ENCODE data around the gene COL23A1.

The COL23A1 gene

DNA sequence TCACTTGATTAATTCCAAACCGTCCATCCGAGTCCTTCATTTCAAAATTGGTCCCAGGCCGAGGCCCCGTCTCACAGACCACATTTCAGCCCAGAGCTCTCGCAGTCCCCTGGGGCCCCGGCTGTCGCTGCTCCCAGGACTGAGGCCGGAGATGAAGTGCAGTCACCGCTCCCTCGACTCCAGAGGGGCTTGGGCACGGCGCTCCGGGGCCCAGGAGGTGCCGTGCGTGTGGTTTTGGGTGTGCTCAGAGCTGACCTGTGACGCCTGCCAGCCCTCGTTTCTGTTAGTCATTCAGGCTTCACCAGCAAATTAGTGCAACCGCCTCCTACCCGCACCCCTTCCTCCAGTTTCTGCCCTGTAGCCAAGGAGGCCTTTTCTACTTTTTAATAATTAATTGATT lies 308.9 kb downstream of the COL23A1 start:
- no peak for DNase-seq (ENCODE audit: low read depth)

DNA sequence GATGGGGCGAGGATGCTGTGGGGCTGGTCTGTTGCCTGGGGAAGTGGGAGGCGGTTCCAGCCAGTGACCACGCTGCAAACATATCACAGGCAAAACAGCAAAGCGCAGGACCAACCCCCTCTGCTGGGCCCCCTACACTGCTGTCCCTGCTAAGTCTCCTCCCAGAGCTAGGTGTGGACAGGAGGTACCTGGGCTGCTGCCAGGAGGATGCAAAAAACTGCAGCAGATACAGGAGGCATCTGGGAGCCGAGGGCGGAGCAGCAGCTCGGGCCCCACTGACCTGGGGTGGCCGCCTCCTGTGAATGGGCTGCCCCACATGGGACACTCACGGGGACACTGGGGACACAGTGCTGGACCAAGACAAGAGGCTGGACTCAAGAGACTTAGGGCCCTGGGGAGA lies 309.6 kb downstream of the COL23A1 start:
- DNase-seq (ENCODE audit: low read depth) = no peak

DNA sequence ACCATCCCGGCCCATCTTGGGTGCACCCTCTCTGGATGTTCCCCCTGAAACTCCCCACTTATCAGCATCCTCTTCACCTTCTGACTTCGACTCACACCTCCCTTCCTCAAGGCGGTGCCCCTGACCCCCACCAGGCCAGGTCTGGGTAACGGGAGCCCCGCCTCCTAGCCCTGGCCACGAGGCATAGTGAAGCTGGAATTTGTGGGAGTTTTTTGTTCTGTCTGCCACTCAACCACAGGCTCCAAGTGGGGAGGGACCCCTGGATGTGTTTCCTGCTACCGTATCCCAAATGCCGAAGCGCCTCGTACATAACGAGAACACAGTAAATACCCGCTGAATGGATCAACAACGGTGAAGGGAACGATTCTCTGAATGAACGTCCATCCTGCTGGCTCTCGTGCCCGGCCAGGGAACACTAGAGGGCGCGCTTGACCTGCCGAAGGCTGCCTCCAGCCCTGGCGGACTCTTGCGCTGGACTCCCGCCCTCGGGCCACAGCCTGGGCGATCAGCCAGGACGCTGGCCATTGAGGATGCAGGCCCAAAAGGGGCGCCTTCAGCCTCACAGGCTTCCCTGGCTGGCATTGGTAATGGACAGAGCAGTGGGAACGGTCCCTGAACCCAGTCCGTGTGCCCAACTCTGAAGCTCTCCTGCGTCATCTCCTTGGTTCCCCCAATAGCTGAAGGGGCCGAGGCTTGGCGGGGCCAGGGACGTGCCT lies 310.3 kb downstream of the COL23A1 start:
- DNase-seq (ENCODE audit: low read depth) = no peak

DNA sequence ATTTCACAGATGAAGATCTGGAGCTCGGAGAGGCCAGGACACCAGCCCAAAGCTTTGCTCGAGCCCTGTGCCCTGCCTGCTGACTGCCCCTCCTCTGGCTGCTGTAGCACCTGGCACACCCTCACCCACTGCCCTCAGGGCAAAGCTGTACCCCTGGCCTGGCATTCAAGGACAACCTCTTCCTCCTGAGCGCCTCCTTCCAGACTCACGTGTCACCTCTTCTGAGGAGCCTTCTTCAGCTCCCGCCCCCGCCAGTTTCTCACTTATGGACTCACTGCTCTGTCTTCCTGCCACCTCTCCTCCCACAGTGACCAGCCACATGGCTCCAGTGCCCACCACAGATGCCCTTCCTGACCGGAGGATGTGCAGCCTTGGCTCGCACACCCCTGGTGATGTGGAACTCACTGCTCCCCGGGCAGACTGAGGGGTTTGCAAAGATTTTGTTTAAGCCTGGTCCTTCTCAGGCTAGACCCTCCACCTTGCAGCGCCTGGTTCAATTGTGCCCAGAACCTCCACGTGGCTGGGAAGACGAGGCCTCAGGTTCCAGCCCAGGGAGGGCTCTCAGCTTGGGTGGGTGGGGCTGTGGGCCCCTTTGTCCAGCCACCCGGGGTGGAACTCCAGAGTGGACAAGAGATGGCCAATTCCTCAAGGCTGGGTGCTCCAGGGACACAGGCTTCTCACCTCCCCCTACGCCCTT lies 311.0 kb downstream of the COL23A1 start:
- no peak for DNase-seq (ENCODE audit: low read depth)

DNA sequence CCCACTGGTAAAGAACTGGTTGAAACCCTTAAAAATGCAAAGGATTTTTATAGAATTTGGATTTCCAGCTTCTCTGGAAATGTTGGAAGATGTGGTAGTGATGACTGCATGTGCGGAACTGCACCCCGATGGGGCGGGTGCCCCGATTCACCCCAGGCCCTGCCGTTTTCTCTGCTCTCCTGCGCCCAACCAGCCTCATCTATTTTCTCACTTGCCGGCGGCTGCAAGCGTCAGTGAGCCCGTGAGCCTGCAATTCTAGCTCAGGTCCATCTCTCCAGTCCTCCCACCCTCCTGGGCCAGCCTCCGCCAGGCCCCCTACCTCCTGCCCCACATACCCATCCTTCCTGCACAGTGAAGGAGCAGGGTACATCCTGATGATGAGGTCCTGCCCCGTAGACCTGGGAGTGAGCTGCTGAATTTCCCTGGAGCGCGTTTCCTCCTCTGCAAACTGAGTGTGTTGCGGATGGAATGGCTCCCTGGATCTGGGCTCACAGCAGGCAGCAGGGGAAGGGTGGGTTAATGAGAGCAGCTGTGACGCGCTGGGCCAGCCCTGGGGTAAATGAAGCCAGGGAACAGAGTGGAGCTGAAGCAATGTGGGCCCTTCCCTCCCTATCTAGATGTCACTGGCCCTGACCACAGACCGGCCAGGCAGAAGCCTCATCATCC lies 311.7 kb downstream of the COL23A1 start:
- no peak for DNase-seq (ENCODE audit: low read depth)

DNA sequence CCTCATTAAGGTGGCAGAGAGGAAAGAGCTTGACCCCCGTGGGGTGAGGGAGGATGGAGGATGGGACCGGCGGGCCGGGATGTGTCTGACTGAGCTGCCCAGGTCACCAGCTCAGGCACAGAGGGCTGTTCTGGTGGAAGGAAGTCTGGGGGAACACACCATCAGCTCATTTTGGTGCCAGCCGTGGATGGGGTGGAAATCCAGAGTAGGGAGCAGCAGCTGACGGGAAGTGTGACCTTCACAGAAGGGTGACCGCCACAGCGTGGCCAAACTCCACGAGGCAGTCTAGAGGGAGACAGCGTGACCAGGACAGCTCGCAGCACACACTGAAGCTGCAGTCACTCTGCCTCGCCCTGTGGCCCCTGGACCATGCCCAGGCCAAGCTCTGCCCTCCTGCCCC lies 312.3 kb downstream of the COL23A1 start:
- DNase-seq (ENCODE audit: low read depth) = no peak

DNA sequence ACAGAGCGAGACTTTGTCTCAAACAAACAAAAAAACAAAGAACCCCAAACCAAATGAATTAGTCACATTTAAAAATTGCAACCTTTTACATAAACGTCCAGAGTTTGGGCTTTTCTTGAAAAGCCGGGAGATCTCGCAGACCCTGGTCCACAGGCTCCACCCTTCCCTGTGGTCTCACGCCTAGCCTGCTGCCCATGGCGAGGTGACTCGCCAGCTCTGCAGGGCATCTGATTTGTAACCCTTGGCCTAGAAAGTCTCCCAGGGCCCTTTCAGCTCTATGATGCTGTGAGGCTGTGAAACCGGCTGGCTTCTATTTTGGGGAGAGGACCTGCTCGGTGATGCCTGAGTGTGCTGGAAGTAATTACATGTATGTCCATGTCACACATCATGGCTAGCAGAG lies 312.8 kb downstream of the COL23A1 start:
- DNase-seq (ENCODE audit: low read depth) = no peak

DNA sequence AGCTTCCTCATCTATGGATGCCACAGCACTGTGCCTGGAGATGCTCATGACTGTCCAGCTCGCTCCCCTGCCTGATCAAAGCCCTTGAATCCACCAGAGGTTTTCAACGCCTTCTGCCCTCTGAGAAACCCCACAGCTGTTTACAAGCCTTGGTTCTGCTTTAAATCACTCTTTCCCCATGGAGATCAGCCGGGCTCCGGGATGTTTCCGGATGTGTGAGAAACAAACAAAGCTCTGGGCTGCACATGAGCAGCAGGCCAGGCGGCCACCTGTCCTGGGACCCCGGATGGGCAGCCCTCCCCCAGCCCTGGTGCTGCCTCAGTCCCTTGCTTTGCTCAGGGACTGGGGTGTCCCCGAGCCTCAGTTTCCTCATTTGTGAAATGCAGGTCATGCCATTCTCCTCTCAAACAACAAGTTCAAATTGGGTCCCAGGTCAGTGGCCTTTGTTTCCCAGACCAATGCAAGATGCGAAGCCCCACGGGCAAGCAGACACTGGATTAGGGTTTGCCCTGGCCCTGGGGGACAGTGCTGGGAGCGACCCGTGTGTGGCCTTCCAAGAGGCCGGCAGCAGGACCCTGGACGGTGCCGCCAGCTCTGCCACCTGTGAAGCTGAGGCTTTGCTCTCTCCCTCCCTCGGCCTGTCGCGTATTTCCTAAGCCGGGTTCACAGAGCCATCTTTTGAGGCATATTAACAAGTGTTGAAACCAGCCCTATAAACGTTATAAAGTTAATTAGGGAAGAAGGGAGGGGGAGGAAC lies 315.2 kb downstream of the COL23A1 start:
- no peak for DNase-seq (ENCODE audit: low read depth)

DNA sequence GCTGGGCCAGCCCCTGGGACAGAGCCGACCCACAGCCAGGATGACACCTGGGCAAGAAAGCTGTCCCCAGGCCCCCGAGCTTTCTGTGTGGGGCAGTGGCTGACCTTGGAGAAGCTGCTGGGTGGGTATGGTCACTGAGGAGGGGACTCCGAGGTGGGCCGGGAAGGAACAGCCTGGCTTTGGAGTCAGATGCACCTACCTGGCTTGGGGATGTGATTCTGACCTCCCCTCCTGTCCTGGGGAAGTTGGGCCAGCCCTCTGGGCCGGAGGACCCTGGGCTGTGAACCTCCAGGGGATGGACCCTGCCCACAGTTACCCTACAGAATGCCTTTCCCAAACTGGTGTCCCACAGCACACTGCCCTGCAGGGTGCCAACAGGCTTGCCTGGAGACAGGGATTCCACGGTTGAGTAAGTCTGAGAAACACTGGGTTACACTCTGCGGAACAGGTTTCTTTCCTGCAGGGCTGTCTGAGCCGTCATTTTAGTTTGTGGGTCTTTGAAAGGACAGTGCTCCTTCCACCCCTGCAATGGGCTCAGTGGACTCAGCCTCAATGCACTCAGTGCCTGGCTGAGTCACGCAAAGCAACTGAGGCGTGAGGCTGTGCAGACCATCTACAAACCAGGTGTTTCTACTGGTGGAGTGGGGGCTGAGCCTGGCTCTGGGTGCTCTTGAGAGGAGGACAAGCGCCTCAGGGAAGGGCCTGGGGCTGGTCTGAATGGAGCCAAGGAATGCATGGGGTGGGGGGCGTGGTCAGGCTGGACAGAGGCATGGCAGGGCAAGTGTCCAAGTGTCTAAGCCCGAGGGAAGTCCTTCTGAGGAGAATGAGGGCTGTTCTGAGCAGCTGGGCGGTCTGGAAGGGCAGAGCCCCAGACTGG lies 316.3 kb downstream of the COL23A1 start:
- DNase-seq (ENCODE audit: low read depth) = no peak

DNA sequence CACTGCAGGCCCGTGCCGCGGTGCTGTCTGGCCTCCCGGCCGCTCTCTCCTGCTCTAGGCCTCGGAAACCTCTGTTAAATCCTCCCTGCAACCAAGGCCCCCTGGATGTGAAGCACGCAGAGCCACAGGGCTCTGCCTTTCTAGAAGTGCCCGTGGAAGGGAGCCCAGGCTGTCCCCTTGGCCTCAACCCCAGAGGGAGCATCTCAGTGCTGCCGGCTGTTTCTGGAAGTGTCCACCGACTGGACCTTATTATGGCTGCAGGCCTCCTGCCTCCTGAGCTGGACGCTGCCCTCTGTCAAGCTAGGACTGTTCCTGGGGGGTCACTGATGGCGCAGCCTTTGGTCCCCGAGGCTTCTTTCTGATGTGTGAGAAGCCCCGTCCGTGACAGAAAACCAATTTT lies 317.2 kb downstream of the COL23A1 start:
- DNase-seq (ENCODE audit: low read depth) = no peak

DNA sequence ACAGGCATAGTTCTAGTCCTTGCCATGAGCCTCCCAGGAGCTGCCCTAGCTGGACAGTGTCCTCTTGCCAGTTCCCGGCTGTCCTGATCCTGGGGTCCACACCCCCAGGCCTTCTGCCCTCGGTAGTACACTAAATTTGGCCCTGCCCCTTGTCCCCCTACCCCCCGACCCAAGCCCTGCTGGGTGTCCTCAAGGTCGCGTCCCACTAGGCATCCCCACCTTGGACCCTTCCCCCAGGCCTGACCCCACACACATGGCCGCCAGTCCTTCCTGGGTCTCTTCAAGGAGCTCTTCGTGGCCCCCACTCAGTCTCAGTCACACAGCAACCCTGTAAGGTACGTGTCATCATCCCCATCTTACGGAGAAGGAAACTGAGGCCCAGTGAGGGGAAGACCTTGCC lies 317.6 kb downstream of the COL23A1 start:
- DNase-seq (ENCODE audit: low read depth) = no peak

DNA sequence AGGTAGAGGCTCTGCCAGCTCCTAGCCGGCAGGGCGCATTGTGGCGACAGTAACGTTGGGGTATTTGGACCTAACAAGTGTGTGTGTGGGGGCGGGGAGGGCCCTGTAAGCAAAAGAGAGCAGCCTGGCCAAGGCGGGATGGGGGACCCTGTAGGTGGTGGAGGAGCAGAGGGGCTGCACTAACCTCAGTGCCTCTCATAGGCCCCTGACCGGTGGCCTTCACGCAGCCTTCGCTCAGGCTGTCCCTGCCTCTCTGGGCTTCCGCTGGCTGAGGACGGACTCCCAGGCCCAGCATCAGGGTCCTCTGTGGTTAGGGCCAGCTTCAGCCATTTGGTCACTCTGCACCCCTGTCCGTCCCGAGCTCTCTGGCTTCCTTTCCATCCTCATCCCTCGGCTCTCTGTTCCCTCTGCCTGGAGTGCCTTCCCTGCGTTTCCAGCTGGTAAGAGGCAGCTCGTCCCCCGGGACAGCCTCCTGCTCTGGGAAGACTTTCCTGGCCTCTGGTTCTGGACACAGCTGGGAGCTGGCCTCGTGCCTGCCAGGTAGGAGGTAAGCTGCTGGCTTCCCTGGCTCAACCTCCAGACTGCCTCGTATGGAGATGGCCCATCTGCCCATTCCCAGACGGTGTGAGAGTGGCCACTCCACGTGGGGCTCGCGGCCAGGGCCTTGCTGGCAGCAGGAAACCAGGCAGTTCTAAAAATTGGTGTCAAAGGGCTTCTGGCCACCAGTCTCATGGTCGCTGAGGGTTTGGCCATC lies 318.3 kb downstream of the COL23A1 start:
- DNase-seq (ENCODE audit: low read depth) = no peak

DNA sequence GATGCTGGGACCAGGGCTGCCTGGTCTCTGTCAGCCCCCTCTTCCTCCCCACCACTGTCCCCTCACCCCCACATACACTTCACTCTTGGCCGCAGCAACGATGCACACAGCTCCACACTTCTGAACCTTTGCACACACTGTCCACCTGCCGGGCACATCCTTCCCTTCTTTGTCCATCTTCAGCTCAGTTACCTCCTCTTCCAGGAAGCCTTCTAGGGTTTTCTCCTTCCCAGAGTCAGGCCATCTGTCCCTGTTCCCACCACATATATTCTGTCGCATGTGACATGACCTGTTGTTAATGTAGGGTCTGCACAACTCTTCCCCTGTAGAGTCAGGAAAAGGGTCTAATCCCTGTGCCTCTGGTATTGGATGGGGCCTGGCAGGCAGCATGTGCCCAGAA lies 319.0 kb downstream of the COL23A1 start:
- DNase-seq (ENCODE audit: low read depth) = no peak

DNA sequence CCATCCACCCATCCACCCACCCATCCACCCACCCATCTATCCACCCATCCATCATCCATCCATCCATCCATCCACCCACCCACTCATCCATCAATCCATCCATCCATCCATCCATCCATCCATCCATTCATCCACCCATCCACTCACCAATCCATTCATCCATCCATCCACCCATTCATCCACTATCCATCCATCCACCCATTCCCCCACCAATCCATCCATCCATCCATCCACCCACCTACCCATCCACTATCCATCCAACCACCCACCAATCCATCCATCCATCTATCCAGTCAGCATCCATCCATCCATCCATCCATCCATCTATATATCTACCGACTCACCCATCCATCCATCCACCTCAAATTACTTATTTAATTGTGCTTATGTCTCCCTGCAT lies 320.7 kb downstream of the COL23A1 start:
- DNase-seq (ENCODE audit: low read depth) = no peak

DNA sequence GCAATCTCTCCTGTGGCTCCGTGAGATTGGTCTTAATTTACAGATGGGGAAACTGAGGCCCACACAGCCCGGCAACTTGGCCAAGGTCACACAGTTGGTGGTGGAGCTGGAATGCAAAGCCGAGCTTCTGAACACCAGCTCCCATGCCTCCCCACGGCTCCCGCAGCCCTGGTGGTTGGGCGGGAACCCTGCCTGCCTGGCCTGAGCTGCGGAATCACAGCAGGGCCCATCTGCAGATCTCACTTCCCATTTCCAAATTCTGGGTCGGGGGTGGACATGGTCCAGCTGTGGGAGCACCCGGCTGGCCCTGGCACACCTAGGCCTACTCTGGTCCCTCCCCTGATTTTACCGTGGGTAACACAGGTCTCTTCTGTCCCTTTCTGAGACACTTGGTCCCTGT lies 322.3 kb downstream of the COL23A1 start:
- DNase-seq (ENCODE audit: low read depth) = no peak

DNA sequence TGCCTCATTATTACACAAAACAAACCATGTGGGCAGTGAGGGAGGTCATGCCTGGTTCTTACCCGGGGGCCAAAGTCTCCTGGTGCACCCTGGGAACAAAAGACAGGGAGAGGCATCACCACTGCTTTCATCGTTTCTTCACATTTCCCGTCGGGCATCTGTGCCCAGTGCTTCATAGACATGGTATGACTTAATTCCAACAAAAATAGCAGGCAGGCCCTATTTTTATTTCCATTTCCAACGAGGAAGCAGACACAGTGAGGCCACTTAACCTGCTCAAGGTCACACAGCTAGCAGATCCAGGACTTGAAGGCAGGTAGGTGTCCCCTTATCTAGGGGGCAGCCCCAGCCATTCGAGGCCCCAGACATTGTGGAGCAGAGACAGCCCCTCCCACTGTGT lies 322.9 kb downstream of the COL23A1 start:
- no peak for DNase-seq (ENCODE audit: low read depth)

DNA sequence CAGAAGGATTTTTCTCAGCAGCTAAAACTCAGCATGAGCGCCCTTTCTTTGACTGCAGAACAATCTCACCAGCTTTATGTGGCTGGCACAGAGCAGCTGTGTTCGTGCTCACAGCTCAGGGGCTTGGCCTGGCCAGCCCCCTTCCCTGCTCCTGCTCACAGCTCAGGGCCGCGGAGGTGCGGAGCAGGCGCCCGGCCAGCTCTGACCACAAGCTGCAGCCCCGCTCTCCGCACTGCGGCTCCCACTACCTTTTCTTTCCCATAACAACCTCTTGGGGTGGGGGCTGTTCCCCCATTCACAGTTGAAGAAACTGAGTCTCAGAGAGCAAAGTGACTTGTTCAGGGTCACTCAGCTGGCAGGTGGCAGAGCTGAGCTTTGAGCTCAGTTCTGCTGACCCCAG lies 323.6 kb downstream of the COL23A1 start:
- DNase-seq (ENCODE audit: low read depth) = no peak

DNA sequence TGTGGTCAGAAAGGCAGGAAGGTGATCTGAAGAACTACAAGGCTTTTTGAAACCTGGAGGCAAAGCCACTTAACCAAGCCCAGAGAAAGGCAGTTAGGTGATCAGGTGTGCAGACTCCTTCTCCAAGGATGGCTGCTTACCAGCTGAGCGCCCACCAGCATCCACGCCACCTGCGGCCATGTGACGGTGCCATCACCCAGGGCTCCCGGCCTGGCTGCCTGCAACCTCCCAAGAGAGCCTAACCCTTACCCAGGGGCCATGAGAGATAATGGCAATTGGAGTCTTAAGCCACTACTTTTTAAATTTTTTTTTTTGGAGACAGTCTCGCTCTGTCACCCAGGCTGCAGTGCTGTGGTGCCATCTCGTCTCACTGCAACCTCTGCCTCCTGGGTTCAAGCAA lies 324.4 kb downstream of the COL23A1 start:
- DNase-seq (ENCODE audit: low read depth) = no peak

DNA sequence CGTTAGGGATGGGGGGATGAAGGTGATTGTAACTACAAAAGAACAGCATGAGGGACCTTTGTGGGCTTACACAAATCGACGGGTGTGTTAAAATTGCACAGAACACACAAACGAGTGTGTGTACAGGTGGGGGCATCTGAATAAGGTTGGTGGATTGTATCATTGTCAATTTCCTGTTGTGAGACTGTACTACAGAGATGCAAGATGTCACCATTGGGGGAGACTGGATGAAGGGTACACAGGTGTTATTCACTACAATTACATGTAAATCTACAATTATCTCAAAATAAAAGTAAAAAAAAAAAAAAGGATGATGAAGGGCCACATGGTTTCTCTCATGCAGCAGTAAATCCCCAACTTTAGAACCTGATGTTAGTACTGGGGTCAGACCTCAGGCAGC lies 326.1 kb downstream of the COL23A1 start:
- DNase-seq (ENCODE audit: low read depth) = no peak

DNA sequence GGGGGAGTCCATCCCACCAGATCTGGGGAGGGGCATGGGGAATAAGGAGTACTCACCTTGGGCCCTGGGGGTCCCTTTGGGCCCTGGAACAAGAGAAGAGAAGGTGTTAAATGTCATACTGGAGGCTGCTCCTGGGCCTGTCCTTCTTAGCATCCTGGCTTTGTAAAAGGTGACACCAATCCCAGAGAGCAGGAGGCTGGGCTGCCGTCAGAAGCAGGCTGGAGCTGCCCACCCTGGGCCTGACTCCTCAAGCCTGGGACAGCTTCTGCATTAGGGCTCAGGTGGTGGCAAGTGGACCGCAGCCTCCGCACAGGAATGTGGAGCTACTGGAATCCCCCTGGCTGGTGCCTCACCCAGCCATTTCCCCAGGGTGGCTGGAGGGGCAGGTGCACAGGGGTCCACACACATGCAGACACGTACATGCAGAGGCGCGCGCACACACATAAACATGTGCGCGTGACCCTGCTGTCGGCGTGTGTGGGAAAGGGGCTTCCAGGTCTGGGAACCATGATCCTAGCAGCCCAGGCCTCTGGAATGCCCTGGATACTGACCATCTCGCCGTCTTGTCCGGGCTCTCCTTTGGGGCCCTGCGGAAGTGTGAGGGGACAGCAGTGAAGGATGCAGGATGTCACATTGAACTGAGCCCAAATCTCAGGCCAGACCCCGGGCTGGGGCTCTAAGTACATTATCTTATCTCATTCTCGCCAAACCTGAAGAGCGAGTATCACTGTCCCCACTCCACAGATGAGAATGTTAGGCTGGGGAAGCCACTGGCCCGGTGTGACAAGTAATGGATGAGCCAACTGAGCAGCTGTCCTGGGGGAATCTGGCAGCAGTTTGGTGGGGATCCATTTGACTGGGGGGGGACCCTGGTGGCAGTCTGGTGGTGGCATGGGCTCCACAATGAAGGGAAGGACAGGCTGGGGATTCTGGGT lies 328.3 kb downstream of the COL23A1 start:
- DNase-seq (ENCODE audit: low read depth) = no peak

All from GM04503 (cell line).